K562 (cell line): ENCODE results near the gene FMNL3. TPM values are rescaled to one million over a fixed set of nuclear protein-coding genes. Genes with fewer than 3 reads are reported as not detected.

Source experiments
- AFF1 ChIP-seq, 2 experiments: fragments of 450-650 bp; IDR thresholded peaks; 2 replicates each; pipeline ENCODE4 v1.6.1; 2018; ENCODE audit warnings: mild to moderate bottlenecking in 2 of 2, low read depth in 1 of 2; ENCODE audit not compliant: partially characterized antibody in 2 of 2
- BRF1 ChIP-seq: IDR thresholded peaks from 3 replicates; pipeline ENCODE4 v1.6.1; 2011; ENCODE audit warnings: borderline replicate concordance, mild to moderate bottlenecking; ENCODE audit not compliant: insufficient read length; ENCODE audit errors: extremely low read depth
- E2F3 ChIP-seq: fragments of 250-450 bp; sonication (Bioruptor Pico); IDR thresholded peaks from 2 replicates; pipeline ENCODE4 v1.4.0; 2020; ENCODE audit warnings: mild to moderate bottlenecking
- PCBP1 ChIP-seq: fragments of 200-400 bp; formaldehyde crosslinking; IDR thresholded peaks from 2 replicates; pipeline ENCODE4 v1.6.1; 2018; ENCODE audit warnings: mild to moderate bottlenecking, low read depth, low read length; ENCODE audit not compliant: poor library complexity, severe bottlenecking
- RHOXF2B ChIP-seq: fragments of 250-450 bp; sonication (Bioruptor Pico); conservative IDR thresholded peaks from 2 replicates; pipeline ENCODE4 v1.5.1; 2021
- U2AF1 ChIP-seq: fragments of 200-400 bp; formaldehyde crosslinking; optimal IDR thresholded peaks from 2 replicates; pipeline ENCODE3; 2017; ENCODE audit warnings: mild to moderate bottlenecking, low read depth, low read length, moderate library complexity
- ZNF407 ChIP-seq: fragments of 450-650 bp; IDR thresholded peaks from 2 replicates; pipeline ENCODE4 v1.6.1; 2016; ENCODE audit warnings: low read depth
- ZNF584 ChIP-seq: fragments of 200-800 bp; sonication (Bioruptor generic); IDR thresholded peaks from 2 replicates; pipeline ENCODE4 v1.6.1; 2016; ENCODE audit warnings: low read depth, mild to moderate bottlenecking, missing genetic modification characterization, missing compliant biosample characterization
- polyA plus RNA-seq, 8 experiments: library from polyadenylated mRNA; depleted of rRNA in 4 of 8; stranded (reverse) in 5 of 8; unstranded in 3 of 8; fragments of >200 nt; fragmentation: Nextera tagmentation in 2 of 8; fragmentation: Illumina TruSeq in 1 of 8; extraction: Ambion mirVana in 2 of 8; extraction: Trizol in 1 of 8; gene quantifications; 2 replicates each; pipeline versions ENCODE4 v1.2.1 to v1.2.3, GENCODE V29; 2011 to 2014; ENCODE audit warnings: inconsistent platforms in 1 of 8, missing spikeins in 1 of 8
- total RNA-seq, 7 experiments: library from RNA; depleted of rRNA in 6 of 7; stranded (reverse); fragments of >200 nt in 6 of 7; fragmentation: Illumina TruSeq in 2 of 7; extraction: Trizol in 2 of 7; gene quantifications; 2 replicates each; pipeline versions ENCODE4 v1.2.1 to v1.2.3, GENCODE V29; 2011 to 2021; ENCODE audit warnings: low replicate concordance in 1 of 7

Gene FMNL3
- total and polyA plus RNA-seq, 9 of the 15 experiments (the other 6 are each of a cell fraction or from before 2014, with no cell fraction given): 0.49 to 14.4 (median 6.8) TPM

- TF ChIP-seq AFF1 (IDR thresholded peaks at IDR 0.05; ENCODE audit: low read depth in 1 of 2, partially characterized antibody in 2 of 2) (no peak), RHOXF2B (no peak), BRF1 (no peak), ZNF584 (CRISPR knock-in tag) (peak; percentile 76; the same call in 1 of the 2 replicates), E2F3 (CRISPR knock-in tag) (0 out of 2 replicates have a peak, but pooled peaks have one; percentile 52), PCBP1 (no peak), U2AF1 (no peak), ZNF407 (no peak)
These were observed 44.0 kb downstream of the FMNL3 start (continued) for GRCh38 chr12:49662998-49663843.
